ENCODE results near the gene CHFR.

CHFR gene

GRCh38 chr12:132789099-132789471 is 98.3 kb downstream of the CHFR start:
- no peak overlapping the region for H3K4me3 ChIP-seq (ENCODE audit: low read depth, low read length)
- no peak for DNase-seq (ENCODE audit: low read depth)

- no peak for DNase-seq (ENCODE audit: low read depth)
- H3K4me3 ChIP-seq (ENCODE audit: low read depth, low read length), result no peak overlapping the region
Observed at GRCh38 chr12:132788375-132789098, 98.9 kb downstream of the CHFR start.

- no peak overlapping the region for H3K4me3 ChIP-seq (ENCODE audit: low read depth, low read length)
- DNase-seq (ENCODE audit: low read depth), result no peak
Observed at GRCh38 chr12:132787877-132788276, 99.5 kb downstream of the CHFR start.

- H3K4me3 ChIP-seq (ENCODE audit: low read depth, low read length), result no peak overlapping the region
- DNase-seq (ENCODE audit: low read depth), result no peak
Observed at GRCh38 chr12:132786192-132786591, 101.2 kb downstream of the CHFR start.

- DNase-seq (ENCODE audit: low read depth), result no peak
- no peak overlapping the region for H3K4me3 ChIP-seq (ENCODE audit: low read depth, low read length)
Observed at GRCh38 chr12:132784580-132784979, 102.8 kb downstream of the CHFR start.

GRCh38 chr12:132783917-132784531 is 103.4 kb downstream of the CHFR start:
- DNase-seq (ENCODE audit: low read depth), result no peak
- H3K4me3 ChIP-seq (ENCODE audit: low read depth, low read length), result no peak overlapping the region
